Progenitor cell of endocrine pancreas (in vitro differentiated cells): ENCODE data around the gene ATP11C. TPM values are rescaled to one million over a fixed set of nuclear protein-coding genes. Genes with fewer than 3 reads are reported as not detected.

Experiments
- DNase-seq: peaks from one replicate; pipeline ENCODE4 v3.0.0; 2021; ENCODE audit warnings: low spot score; ENCODE audit not compliant: unreplicated experiment
- H3K27ac Mint-ChIP-seq: 2 replicates; pipeline ENCODE4 v1.8.0; 2021; ENCODE audit warnings: mild to moderate bottlenecking, moderate library complexity, mixed read lengths
- H3K27me3 Mint-ChIP-seq: 2 replicates; pipeline ENCODE4 v1.8.0; 2021; ENCODE audit warnings: mixed read lengths
- H3K36me3 Mint-ChIP-seq: 2 replicates; pipeline ENCODE4 v1.8.0; 2022; ENCODE audit warnings: mixed read lengths; ENCODE audit not compliant: insufficient read depth
- H3K4me1 Mint-ChIP-seq: 2 replicates; pipeline ENCODE4 v1.8.0; 2021; ENCODE audit warnings: low read depth, mixed read lengths
- H3K4me3 Mint-ChIP-seq: 2 replicates; pipeline ENCODE4 v1.8.0; 2021; ENCODE audit warnings: low read depth, mild to moderate bottlenecking, moderate library complexity, mixed read lengths
- H3K9me3 Mint-ChIP-seq: 2 replicates; pipeline ENCODE4 v1.8.0; 2021; ENCODE audit warnings: low read depth, mixed read lengths
- total RNA-seq: library from RNA; stranded (reverse); gene quantifications from 2 replicates; pipeline ENCODE4 v1.2.1, GENCODE V29; 2021
- TF ChIP-seq, protein P1 (sequence below): fragments of 200-600 bp; sonication (generic); IDR thresholded peaks from one replicate; pipeline ENCODE4 v1.5.0; 2021; ENCODE audit warnings: antibody characterized with exemption, mild to moderate bottlenecking; ENCODE audit not compliant: unreplicated experiment

Gene ATP11C
- total RNA-seq, 1 donor from 2014 or later: 38.3 TPM

GRCh38 chrX:139811942-139812629 is 120.8 kb downstream of the ATP11C start:
- Mint-ChIP-seq H3K4me3 (no peak overlapping the region), H3K9me3 (peaks cover 6% of the 10 kb centered on the region), H3K4me1 (peaks cover 4% of the 10 kb centered on the region), H3K27me3 (no peaks in the 10 kb centered on the region), H3K27ac (no peak overlapping the region), H3K36me3 (peaks cover 20% of the 10 kb centered on the region)
- TF ChIP-seq, protein P1, sequence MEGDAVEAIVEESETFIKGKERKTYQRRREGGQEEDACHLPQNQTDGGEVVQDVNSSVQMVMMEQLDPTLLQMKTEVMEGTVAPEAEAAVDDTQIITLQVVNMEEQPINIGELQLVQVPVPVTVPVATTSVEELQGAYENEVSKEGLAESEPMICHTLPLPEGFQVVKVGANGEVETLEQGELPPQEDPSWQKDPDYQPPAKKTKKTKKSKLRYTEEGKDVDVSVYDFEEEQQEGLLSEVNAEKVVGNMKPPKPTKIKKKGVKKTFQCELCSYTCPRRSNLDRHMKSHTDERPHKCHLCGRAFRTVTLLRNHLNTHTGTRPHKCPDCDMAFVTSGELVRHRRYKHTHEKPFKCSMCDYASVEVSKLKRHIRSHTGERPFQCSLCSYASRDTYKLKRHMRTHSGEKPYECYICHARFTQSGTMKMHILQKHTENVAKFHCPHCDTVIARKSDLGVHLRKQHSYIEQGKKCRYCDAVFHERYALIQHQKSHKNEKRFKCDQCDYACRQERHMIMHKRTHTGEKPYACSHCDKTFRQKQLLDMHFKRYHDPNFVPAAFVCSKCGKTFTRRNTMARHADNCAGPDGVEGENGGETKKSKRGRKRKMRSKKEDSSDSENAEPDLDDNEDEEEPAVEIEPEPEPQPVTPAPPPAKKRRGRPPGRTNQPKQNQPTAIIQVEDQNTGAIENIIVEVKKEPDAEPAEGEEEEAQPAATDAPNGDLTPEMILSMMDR: no peak
- DNase-seq: no peak

DNA sequence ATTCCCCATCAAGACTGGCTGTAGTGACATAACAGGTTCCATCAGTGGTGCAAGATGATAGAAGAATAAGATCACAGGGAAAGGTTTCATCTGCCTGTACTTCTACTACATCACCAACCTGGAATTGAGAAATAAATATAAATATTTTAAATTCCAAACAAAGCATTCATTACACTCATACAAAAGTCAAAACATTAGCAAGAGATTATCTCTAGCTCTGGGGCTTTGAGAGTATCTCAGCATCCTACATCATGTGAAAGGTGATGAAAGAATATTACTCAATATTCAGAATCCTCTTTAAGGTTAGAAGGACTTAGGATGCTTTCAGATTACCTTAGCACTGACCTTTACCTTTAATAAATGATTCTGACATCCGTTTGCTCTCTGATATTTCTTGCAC is 128.4 kb downstream of the ATP11C start:
- Mint-ChIP-seq H3K27ac (no peak overlapping the region), H3K4me3 (no peak overlapping the region), H3K4me1 (no peaks in the 10 kb centered on the region), H3K9me3 (peaks cover 6% of the 10 kb centered on the region), H3K36me3 (peaks cover 16% of the 10 kb centered on the region), H3K27me3 (no peaks in the 10 kb centered on the region)
- TF ChIP-seq, protein P1: no peak
- no peak for DNase-seq

DNA sequence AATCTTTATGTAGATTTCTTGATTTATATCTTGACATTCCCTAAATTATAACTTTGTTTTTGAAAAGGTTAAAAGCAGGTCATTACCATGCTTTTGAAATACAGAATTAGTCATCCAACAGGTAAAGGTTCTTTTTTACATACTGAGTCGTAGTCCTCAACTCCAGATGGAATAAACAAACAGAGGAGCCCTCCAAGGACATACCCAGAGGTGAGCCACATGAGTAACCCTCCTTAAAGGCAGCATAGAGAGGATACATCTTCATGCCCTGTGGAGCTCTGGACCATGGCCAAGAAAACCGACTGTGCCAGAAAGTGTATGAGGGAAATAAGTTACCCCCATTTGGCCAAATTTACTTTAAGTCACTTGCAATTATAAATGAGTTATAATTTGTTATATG is 129.6 kb downstream of the ATP11C start:
- peaks cover 18% of the 10 kb centered on the region for H3K36me3 Mint-ChIP-seq
- DNase-seq: no peak
- H3K9me3 Mint-ChIP-seq: peaks cover 4% of the 10 kb centered on the region
- TF ChIP-seq, protein P1: no peak
- no peak overlapping the region for H3K4me3 Mint-ChIP-seq
- no peaks in the 10 kb centered on the region for H3K27me3 Mint-ChIP-seq
- H3K27ac Mint-ChIP-seq: no peak overlapping the region
- H3K4me1 Mint-ChIP-seq: no peaks in the 10 kb centered on the region

DNA sequence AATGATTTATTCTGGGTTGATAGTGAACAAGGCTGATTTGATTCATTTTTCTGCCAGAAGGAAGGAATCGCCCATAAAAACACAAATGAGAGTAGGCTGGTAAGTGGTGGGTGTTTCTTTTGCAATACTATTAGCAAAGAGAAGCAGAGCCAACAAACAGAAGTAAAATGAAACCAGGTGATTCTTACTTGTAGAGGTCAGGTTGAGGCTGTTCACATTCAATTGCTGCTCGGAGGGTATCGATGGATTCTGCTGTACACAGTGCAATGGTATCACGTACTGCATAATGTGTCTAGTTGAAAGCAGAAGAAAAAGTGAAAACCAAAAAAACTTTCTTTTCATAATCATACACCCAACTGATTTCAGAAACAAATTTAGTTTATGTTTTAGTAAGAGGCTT is 130.8 kb downstream of the ATP11C start:
- no peaks in the 10 kb centered on the region for H3K27me3 Mint-ChIP-seq
- no peak for DNase-seq
- no peaks in the 10 kb centered on the region for H3K9me3 Mint-ChIP-seq
- H3K4me1 Mint-ChIP-seq: no peaks in the 10 kb centered on the region
- TF ChIP-seq, protein P1: no peak
- peaks cover 11% of the 10 kb centered on the region for H3K36me3 Mint-ChIP-seq
- H3K27ac Mint-ChIP-seq: no peak overlapping the region
- H3K4me3 Mint-ChIP-seq: no peak overlapping the region

DNA sequence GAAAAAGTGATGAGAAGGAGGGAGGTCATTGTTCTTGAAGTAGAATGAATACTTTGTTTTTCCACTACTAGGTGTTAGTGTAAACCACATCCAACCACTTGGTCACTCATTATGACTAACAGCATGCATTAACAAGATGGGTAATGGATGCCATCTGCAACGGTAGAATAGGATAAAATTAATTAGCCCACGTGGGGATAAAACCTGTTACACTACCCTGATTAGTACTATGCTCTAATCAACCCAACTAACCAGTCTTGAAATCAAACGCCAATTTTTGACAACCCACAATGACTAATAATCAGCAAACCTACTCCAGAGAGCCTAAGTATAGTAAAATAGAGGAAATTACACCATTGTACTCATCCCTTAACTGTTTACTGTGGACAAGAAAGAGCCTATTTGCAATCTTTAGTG is 131.4 kb downstream of the ATP11C start:
- H3K27me3 Mint-ChIP-seq: no peaks in the 10 kb centered on the region
- H3K4me1 Mint-ChIP-seq: no peaks in the 10 kb centered on the region
- no peak for DNase-seq
- no peak overlapping the region for H3K27ac Mint-ChIP-seq
- TF ChIP-seq, protein P1: no peak
- H3K9me3 Mint-ChIP-seq: no peaks in the 10 kb centered on the region
- H3K36me3 Mint-ChIP-seq: peaks cover 11% of the 10 kb centered on the region
- no peak overlapping the region for H3K4me3 Mint-ChIP-seq
